DMS79 (cell line): Measurements from ENCODE around the gene PIKFYVE.
"Not testable (repeated sequence)": the region's sequence is repeated elsewhere in the genome, so short reads cannot be mapped to it uniquely, and the experiment has no call there.

ENCODE experiments used
- DNase-seq: peaks from one replicate; lab custom pipeline; 2025; lab: John Stamatoyannopoulos, UW

The PIKFYVE gene

DNA sequence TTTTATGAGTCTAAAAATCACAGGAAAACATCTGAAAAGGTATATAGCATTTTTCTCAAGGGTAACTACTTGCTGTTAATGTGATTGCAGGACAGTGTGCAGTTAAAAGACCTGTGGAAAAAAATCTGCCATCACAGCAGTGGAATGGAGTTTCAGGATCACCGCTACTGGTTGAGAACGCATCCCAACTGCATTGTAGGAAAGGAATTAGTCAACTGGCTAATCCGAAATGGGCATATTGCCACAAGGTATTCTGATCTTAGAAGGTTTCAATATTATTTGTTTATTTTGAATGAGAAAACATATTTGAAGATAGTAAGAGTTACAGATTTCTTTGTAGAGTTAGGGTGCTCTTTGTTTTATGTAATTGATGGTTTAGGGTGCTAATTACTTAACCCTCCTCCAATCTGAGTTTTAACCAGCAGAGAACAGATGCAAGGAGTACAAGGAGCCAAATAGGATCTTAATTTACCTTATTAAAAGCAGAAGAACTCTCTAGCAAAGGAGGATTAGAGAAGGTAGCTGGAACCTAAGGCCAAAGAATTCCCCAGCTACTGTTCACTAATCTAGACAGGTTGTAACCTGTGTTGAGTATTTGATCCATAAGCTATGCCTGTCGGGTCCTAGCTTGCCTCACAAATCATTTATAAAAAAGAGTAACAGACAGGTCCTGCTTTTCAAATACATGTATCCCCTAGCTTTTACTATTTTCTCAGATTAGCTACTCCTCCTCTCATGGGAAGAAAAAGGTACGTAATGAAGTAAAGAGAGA lies 35.0 kb downstream of the PIKFYVE start:
- no peak for DNase-seq

GRCh38 chr2:208304157-208304556 lies 38.1 kb downstream of the PIKFYVE start:
- no peak for DNase-seq

DNA sequence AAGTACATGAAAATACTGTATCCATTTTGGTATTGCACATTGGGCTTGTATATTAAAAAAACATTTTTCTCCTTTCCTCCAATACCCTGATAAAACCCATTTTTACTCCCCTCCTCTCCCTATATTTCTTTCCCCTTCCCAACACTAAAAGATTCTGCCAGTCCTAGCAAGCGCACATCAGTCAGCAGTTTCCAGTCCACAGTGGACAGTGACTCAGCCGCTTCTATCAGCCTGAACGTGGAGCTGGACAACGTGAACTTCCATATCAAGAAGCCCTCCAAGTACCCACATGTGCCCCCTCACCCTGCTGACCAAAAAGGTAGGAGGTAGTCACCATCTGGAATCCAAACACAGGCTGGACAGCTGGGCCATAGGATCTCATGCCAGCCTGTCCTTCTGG lies 38.6 kb downstream of the PIKFYVE start:
- DNase-seq = no peak

DNA sequence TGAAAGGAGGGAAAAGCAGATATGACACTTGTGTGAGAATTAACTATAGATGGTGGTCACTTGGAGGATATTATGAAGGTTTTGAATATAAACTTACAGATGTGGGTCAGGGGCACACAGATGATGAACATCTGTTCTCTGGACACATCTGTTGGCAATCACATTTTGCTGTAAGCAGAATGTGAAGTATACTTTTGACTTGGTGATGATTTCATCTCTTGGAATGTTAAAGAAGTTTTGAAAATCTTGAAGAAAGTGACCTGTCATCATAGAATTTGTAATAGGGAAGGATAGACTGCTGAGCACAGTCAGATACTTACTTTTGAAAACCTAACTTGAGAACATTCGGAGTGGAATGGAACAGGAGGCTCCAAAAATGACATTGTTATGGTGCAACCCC lies 40.2 kb downstream of the PIKFYVE start:
- DNase-seq = no peak

GRCh38 chr2:208311321-208311720 lies 45.3 kb downstream of the PIKFYVE start:
- no peak for DNase-seq

DNA sequence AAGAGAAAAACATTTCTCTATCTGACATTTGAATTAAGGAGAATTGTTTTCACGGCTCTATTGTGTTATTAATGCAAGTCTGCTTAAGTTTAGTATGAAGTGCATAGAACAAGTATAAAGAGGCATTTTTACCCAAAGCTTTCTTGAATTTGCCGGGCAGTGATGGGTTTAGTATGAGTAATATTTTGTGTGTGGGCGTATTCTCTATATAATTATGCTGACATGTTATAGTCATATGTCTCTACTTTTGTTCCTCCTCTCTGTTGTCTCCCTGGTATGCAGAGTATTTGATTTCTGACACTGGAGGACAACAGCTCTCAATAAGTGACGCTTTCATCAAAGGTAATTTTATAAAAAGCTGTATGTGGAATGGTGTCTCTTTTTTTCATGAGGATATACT lies 45.9 kb downstream of the PIKFYVE start:
- DNase-seq = no peak

DNA sequence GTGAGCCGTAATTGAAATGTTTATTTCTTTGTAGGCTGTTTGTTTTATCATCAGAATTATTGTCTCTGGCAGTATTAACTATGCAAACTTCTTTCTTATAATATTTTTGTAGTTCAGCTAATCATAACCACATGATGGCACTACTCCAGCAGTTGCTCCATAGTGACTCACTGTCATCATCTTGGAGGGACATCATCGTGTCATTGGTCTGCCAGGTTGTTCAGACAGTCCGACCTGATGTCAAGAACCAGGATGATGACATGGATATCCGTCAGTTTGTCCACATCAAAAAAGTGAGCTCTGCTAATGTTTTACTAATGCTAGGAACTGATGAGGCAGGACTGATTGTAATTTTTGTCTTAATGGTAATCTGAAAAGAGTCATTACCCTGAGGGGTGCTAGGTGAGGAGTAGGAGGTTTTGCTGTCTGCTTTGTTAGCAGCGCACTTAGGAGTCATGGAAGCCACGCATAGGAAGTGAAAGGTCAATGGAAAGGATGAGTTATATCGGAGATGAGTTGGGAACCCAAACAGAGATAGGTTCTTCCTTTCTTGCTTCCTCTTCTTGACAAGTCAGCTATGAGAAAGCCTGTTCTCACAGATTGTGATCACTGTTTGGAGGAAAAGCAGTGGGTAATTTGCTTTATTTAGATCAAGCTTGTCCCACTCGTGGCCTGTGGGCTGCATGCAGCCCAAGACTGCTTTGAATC lies 49.2 kb downstream of the PIKFYVE start:
- no peak for DNase-seq

GRCh38 chr2:208318127-208318526 lies 52.1 kb downstream of the PIKFYVE start:
- DNase-seq = no peak

DNA sequence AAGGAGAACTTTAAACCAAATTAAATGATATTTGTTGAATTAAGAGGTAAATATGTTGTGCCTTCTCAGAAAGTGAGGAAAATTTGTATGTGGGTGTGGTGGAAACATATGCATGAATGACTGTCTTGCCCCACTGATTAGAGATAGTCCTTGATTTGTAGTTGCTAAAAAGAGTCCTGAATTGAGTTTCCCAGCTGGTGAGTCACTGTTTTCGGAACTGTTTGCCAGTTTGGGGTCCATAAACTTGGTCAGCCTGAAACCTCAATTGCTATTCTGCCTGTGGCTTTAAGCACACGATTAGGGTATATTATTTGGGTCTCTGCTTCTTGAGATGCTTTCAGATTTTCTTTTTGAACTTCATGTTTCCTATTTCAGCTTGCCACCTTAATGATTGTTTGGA lies 53.3 kb downstream of the PIKFYVE start:
- DNase-seq = no peak

DNA sequence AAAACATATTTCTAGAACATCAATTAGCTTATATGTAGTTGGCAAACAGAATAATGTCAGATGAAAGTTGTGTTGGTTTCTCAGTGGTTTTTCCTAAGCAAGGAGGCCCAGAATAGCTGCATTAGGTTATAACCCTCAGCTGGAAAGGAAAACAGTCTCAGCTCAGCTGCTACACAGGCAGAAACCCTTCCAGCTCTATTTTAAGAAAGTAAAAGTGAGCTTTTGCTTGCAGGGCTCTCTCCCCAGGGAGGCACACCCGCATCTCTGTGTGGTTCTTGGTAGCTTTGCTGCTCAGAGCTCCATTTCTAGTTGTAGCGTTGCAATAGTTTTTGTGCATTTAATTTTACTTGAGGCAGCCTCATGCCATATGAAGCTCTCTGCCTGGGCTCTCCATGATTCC lies 54.6 kb downstream of the PIKFYVE start:
- no peak for DNase-seq

DNA sequence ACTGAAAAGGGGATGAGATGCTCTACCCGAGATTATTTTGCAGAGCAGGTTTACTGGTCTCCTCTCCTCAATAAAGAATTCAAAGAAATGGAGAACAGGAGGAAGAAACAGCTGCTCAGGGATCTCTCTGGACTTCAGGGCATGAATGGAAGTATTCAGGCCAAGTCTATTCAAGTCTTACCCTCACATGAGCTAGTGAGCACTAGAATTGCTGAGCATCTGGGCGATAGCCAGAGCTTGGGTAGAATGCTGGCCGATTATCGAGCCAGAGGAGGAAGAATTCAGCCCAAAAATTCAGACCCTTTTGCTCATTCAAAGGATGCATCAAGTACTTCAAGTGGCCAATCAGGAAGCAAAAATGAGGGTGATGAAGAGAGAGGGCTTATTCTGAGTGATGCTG lies 60.0 kb downstream of the PIKFYVE start:
- no peak for DNase-seq

DNA sequence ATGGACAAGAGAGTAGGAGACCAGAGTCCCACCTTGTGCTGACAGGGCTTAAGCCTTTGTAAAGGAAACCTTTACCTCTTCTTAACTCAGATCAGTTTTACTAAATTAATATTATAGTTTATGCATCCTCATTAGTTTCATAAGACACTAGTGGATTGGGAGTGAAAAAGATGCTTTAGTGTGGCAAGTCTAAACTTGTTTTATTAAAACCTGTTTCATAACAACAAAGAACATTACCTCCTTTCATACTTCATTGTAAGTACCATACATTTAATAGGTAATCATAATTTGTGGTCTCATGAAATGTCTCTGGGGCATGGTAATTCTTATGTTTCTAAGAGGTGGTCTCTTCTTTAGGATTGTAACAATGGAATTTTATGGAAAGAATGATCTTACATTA lies 63.4 kb downstream of the PIKFYVE start:
- no peak for DNase-seq

DNA sequence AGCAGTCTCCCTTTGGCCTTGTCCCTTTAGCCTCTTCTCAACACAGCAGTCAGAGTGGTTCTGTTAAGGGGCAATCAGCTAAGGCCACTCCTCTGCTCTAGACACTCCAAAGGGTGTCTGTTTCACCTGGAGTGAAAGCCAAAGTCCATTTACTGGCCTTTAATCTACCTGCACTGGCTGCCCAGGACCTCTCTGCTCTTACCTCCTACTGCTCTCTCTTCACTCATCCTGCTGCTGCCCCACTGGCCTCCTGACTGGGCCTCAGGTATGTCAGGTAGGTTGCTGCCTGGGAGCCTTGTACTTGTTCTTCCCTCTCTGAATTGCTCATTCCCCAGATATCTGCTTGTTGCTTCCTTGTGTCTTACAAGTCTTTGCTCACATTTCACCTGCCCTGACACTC lies 68.2 kb downstream of the PIKFYVE start:
- DNase-seq = no peak

GRCh38 chr2:208346756-208347155 lies 80.7 kb downstream of the PIKFYVE start:
- DNase-seq = no peak

DNA sequence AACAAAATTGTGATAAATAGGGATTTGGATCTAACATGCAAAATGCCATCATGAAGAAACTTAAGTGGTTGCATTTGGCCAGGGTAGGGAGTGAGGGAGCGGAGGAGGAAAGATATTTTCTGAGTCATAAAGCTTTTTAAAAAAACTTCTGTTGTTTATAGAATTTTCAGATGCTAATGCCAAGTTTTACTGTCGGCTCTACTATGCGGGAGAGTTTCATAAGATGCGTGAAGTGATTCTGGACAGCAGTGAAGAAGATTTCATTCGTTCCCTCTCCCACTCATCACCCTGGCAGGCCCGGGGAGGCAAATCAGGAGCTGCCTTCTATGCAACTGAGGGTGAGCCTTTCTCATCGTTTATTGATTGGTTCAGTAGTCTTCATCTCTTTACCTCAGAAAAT lies 84.6 kb downstream of the PIKFYVE start:
- no peak for DNase-seq

DNA sequence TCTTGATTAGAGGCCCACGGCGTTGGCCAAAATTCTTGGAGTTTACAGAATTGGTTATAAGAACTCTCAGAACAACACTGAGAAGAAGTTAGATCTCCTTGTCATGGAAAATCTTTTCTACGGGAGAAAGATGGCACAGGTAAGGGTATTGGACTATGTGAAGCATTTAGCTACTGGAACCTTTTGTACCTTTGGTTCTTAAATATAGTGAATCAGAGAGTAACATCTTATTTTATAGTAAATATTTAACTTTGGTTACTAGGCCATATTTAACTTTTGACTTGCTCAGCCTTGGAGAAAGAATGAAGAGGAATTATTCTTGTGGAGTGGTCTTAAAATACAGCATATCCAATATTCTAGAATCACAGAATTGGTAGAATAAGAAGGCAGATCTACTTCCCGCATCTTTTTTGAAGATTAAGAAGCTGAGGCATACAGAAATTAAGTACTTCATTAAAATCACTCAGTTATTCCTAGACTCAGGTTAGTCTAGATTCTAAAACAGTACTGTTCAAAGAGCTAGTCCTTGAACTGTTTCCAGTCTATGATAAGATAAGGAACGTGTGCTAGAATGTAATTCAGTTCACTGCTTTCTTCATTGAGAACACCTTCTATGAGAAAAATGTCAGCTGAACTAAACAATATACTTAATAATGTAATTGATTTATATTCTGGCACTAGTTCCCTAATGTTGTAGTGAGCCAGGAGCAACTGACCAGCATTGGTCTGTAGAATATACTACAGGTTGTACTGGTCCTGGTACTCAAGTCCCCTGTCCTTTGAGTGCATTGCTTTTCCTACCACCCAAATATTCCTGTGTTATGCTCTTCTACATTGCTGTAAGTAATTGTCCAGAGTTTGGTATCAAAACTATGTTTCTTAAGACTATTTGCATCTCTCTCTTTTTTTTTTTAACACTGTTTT lies 86.9 kb downstream of the PIKFYVE start:
- DNase-seq = no peak

DNA sequence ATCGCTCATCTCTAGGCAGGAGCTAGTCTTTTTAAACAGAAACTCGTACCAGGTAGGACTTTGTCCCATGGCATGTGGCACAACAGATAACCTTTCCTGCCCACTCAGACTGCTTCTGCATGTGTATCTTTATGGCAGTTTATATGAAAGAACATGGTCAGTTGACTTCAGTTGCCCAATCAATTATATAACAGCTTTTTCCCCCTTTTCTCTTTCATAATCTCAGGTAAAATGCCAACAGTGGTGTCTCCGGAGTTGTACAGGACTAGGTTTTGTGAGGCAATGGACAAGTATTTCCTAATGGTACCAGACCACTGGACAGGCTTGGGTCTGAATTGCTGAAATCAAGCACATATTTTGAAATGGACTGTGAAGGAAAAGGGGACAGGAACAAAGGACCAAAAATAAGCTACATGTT lies 88.9 kb downstream of the PIKFYVE start:
- no peak for DNase-seq

DNA sequence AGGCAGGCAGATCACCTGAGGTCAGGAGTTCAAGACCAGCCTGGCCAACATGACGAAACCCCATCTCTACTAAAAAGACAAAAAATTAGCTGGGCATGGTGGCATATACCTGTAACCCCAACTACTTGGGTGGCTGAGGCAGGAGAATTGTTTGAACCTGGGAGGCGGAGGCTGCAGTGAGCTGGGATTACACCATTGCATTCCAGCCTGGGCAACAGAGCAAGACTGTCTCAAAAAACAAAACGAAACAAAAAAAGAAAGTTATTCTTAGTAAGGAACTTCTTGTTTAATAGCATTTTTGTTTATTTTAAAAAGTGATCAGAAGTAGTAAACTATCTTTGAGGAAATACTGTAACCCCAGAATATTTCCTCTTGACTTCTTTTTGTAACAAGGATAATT lies 90.4 kb downstream of the PIKFYVE start:
- not testable (repeated sequence) for DNase-seq

- DNase-seq = no peak
Observed at GRCh38 chr2:208356846-208357574, 91.0 kb downstream of the PIKFYVE start.

- DNase-seq = no peak
Observed at GRCh38 chr2:208358758-208359631, 92.9 kb downstream of the PIKFYVE start.

DNA sequence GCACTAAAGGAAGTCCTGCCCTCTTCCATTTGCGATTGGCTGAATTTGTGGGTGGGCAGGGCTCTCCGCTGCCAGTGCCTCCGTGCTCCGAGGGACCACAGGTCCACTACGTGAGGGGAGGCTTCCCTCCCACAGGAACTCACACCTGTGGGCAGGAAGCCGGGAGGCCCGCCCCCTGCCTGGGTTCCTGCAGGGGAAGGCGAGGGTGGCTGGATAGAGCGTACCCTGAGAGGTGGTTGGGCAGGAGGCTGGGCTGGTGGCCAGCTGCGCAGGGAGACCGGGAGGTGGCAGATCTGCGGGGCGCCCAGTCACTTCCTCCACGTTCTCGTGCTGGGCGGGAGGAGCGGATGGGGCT lies 93.6 kb downstream of the PIKFYVE start:
- no peak for DNase-seq
